K562 (cell line): ENCODE measurements around the gene CCDC82. TPM values are rescaled to one million over a fixed set of nuclear protein-coding genes. Genes with fewer than 3 reads are reported as not detected.

Source experiments
- BCLAF1 ChIP-seq, 2 experiments: fragments of 450-650 bp in 1 of 2; IDR thresholded peaks; 2 replicates each; pipeline ENCODE4 v1.6.1; 2011 to 2017; ENCODE audit warnings: low read depth in 2 of 2, antibody characterized with exemption in 1 of 2, borderline replicate concordance in 1 of 2, low read length in 1 of 2, mild to moderate bottlenecking in 1 of 2, mixed read lengths in 1 of 2; ENCODE audit not compliant: control insufficient read depth in 1 of 2
- GABPB1 ChIP-seq: sonication (generic); formaldehyde crosslinking; IDR thresholded peaks from 2 replicates; pipeline ENCODE4 v1.8.0; 2022; ENCODE audit warnings: mild to moderate bottlenecking, missing genetic modification reagents
- ILK ChIP-seq: fragments of 450-650 bp; IDR thresholded peaks from 2 replicates; pipeline ENCODE4 v1.6.1; 2016; ENCODE audit warnings: missing genetic modification characterization, low read depth, mild to moderate bottlenecking, missing compliant biosample characterization, moderate library complexity, borderline replicate concordance
- POLR2G ChIP-seq: fragments of 200-400 bp; formaldehyde crosslinking; IDR thresholded peaks from 2 replicates; pipeline ENCODE4 v1.6.1; 2017; ENCODE audit warnings: low read depth, mild to moderate bottlenecking, antibody characterized with exemption, low read length, moderate library complexity
- RUNX1 ChIP-seq: sonication (generic); IDR thresholded peaks from 2 replicates; pipeline ENCODE4 v1.6.1; 2016; ENCODE audit warnings: antibody characterized with exemption, low read depth
- SAP30 ChIP-seq: fragments of 200-600 bp; sonication (generic); IDR thresholded peaks from 2 replicates; pipeline ENCODE4 v1.6.1; 2012; ENCODE audit warnings: borderline replicate concordance, low read depth, mild to moderate bottlenecking, moderate library complexity, low read length, control low read depth, inconsistent platforms; ENCODE audit not compliant: insufficient read depth, poor library complexity, severe bottlenecking
- TEAD4 ChIP-seq, 2 experiments: sonication (generic) in 1 of 2; formaldehyde crosslinking in 1 of 2; IDR thresholded peaks; 2 replicates each; pipeline versions ENCODE4 v1.6.1 to v1.8.0; 2012 to 2022; ENCODE audit warnings: borderline replicate concordance in 1 of 2, inconsistent platforms in 1 of 2, low read length in 1 of 2, mild to moderate bottlenecking in 1 of 2, missing genetic modification reagents in 1 of 2
- TOE1 ChIP-seq, 2 experiments: fragments of 450-650 bp in 1 of 2; sonication (generic) in 1 of 2; formaldehyde crosslinking in 1 of 2; IDR thresholded peaks; 2 replicates each; pipeline versions ENCODE4 v1.7.1 to v1.8.0; 2016 to 2022; ENCODE audit warnings: borderline replicate concordance in 2 of 2, mild to moderate bottlenecking in 2 of 2, antibody characterized with exemption in 1 of 2, inconsistent platforms in 1 of 2, low read depth in 1 of 2, missing genetic modification reagents in 1 of 2, moderate library complexity in 1 of 2
- ZBTB8A ChIP-seq: fragments of 450-650 bp; IDR thresholded peaks from 2 replicates; pipeline ENCODE4 v1.6.1; 2018; ENCODE audit warnings: mild to moderate bottlenecking, moderate library complexity; ENCODE audit not compliant: partially characterized antibody
- ZNF165 ChIP-seq: fragments of 250-450 bp; sonication (Bioruptor Pico); IDR thresholded peaks from 2 replicates; pipeline ENCODE4 v1.4.0; 2020; ENCODE audit warnings: borderline replicate concordance
- ZNF175 ChIP-seq: fragments of 200-800 bp; sonication (Bioruptor generic); IDR thresholded peaks from 2 replicates; pipeline ENCODE4 v1.6.1; 2016; ENCODE audit warnings: low read depth, mild to moderate bottlenecking, missing genetic modification characterization, missing compliant biosample characterization
- ZNF282 ChIP-seq: sonication (generic); formaldehyde crosslinking; IDR thresholded peaks from 2 replicates; pipeline ENCODE4 v1.8.1; 2023; ENCODE audit warnings: missing genetic modification reagents
- ZNF431 ChIP-seq: sonication (generic); formaldehyde crosslinking; IDR thresholded peaks from 2 replicates; pipeline ENCODE4 v1.8.0; 2022; ENCODE audit warnings: mild to moderate bottlenecking, missing genetic modification reagents
- polyA plus RNA-seq, 8 experiments: library from polyadenylated mRNA; depleted of rRNA in 4 of 8; stranded (reverse) in 5 of 8; unstranded in 3 of 8; fragments of >200 nt; fragmentation: Nextera tagmentation in 2 of 8; fragmentation: Illumina TruSeq in 1 of 8; extraction: Ambion mirVana in 2 of 8; extraction: Trizol in 1 of 8; gene quantifications; 2 replicates each; pipeline versions ENCODE4 v1.2.1 to v1.2.3, GENCODE V29; 2011 to 2014; ENCODE audit warnings: inconsistent platforms in 1 of 8, missing spikeins in 1 of 8
- total RNA-seq, 7 experiments: library from RNA; depleted of rRNA in 6 of 7; stranded (reverse); fragments of >200 nt in 6 of 7; fragmentation: Illumina TruSeq in 2 of 7; extraction: Trizol in 2 of 7; gene quantifications; 2 replicates each; pipeline versions ENCODE4 v1.2.1 to v1.2.3, GENCODE V29; 2011 to 2021; ENCODE audit warnings: low replicate concordance in 1 of 7
- TF ChIP-seq, protein P1 (sequence below), 2 experiments: fragments of 450-650 bp in 1 of 2; sonication (generic) in 1 of 2; formaldehyde crosslinking in 1 of 2; IDR thresholded peaks in 1 of 2; conservative IDR thresholded peaks in 1 of 2; 2 replicates each; pipeline versions ENCODE4 v1.6.1 to v1.8.1; 2016 to 2023; ENCODE audit warnings: mild to moderate bottlenecking in 2 of 2, moderate library complexity in 2 of 2, inconsistent platforms in 1 of 2, missing genetic modification reagents in 1 of 2
- TF ChIP-seq, protein P2 (sequence below): sonication (generic); formaldehyde crosslinking; IDR thresholded peaks from 2 replicates; pipeline ENCODE4 v1.4.0; 2020; ENCODE audit warnings: mild to moderate bottlenecking, missing genetic modification reagents
- TF ChIP-seq, protein P3 (sequence below): fragments of 450-650 bp; formaldehyde crosslinking; IDR thresholded peaks from 2 replicates; pipeline ENCODE4 v1.4.0; 2020; ENCODE audit warnings: mild to moderate bottlenecking, moderate library complexity

Gene CCDC82
- total and polyA plus RNA-seq, 9 of the 15 experiments (the other 6 are each of a cell fraction or from before 2014, with no cell fraction given): 12.5 to 51.3 (median 24.5) TPM

GRCh38 chr11:96337541-96338431 is 51.9 kb downstream of the CCDC82 start (continued):
- TF ChIP-seq, protein P1, sequence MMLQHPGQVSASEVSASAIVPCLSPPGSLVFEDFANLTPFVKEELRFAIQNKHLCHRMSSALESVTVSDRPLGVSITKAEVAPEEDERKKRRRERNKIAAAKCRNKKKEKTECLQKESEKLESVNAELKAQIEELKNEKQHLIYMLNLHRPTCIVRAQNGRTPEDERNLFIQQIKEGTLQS (IDR thresholded peaks at IDR 0.05): peak; percentile 80
- TF ChIP-seq, protein P1 (CRISPR knock-in tag; conservative IDR thresholded peaks at IDR 0.05): no peak
- no peak for TF ChIP-seq ZNF431
- TF ChIP-seq ILK (tag): no peak
- TF ChIP-seq ZBTB8A: no peak
- TF ChIP-seq, protein P2, sequence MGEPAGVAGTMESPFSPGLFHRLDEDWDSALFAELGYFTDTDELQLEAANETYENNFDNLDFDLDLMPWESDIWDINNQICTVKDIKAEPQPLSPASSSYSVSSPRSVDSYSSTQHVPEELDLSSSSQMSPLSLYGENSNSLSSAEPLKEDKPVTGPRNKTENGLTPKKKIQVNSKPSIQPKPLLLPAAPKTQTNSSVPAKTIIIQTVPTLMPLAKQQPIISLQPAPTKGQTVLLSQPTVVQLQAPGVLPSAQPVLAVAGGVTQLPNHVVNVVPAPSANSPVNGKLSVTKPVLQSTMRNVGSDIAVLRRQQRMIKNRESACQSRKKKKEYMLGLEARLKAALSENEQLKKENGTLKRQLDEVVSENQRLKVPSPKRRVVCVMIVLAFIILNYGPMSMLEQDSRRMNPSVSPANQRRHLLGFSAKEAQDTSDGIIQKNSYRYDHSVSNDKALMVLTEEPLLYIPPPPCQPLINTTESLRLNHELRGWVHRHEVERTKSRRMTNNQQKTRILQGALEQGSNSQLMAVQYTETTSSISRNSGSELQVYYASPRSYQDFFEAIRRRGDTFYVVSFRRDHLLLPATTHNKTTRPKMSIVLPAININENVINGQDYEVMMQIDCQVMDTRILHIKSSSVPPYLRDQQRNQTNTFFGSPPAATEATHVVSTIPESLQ (CRISPR knock-in tag): no peak
- no peak for TF ChIP-seq RUNX1
- TF ChIP-seq ZNF175 (CRISPR knock-in tag): peak; percentile 78
- TF ChIP-seq SAP30: no peak
- TF ChIP-seq TEAD4 (IDR thresholded peaks at IDR 0.05; ENCODE audit: low read length): peak; percentile 79
- no peak for TF ChIP-seq TEAD4 (CRISPR knock-in tag; IDR thresholded peaks at IDR 0.05; ENCODE audit: borderline replicate concordance)
- no peak for TF ChIP-seq POLR2G
- TF ChIP-seq, protein P3, sequence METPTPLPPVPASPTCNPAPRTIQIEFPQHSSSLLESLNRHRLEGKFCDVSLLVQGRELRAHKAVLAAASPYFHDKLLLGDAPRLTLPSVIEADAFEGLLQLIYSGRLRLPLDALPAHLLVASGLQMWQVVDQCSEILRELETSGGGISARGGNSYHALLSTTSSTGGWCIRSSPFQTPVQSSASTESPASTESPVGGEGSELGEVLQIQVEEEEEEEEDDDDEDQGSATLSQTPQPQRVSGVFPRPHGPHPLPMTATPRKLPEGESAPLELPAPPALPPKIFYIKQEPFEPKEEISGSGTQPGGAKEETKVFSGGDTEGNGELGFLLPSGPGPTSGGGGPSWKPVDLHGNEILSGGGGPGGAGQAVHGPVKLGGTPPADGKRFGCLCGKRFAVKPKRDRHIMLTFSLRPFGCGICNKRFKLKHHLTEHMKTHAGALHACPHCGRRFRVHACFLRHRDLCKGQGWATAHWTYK (CRISPR knock-in tag): 0 out of 2 replicates have a peak, but pooled peaks have one; percentile 30
- no peak for TF ChIP-seq TOE1 (IDR thresholded peaks at IDR 0.05; ENCODE audit: borderline replicate concordance)
- TF ChIP-seq TOE1 (CRISPR knock-in tag; IDR thresholded peaks at IDR 0.05; ENCODE audit: borderline replicate concordance, low read depth): no peak
- TF ChIP-seq BCLAF1 (IDR thresholded peaks at IDR 0.05; ENCODE audit: borderline replicate concordance in 1 of 2, control insufficient read depth in 1 of 2, low read depth in 2 of 2, low read length in 1 of 2): no peak
- no peak for TF ChIP-seq ZNF165
- TF ChIP-seq GABPB1 (CRISPR knock-in tag): no peak
- no peak for TF ChIP-seq ZNF282 (CRISPR knock-in tag)
